Erythroblast (primary cell): Measurements from ENCODE around the gene MIS12.

Source experiments
- GATA1 ChIP-seq: IDR thresholded peaks from 2 replicates; pipeline ENCODE4 v1.6.1; 2011; ENCODE audit warnings: low read depth, mild to moderate bottlenecking, control low read depth, low read length, moderate library complexity
- POLR2A ChIP-seq: IDR thresholded peaks from 2 replicates; pipeline ENCODE4 v1.6.1; 2011; ENCODE audit warnings: mild to moderate bottlenecking, low read length

GRCh38 chr17:5500589-5501391, 14.4 kb downstream of the MIS12 start:
- TF ChIP-seq POLR2A (no peak), GATA1 (no peak)
